ENCODE results near the gene CPA2. TPM values are rescaled to one million over a fixed set of nuclear protein-coding genes. Genes with fewer than 3 reads are reported as not detected.

The CPA2 gene
- total and polyA plus RNA-seq, 7 donors: 0.92 to 3.0 (median 1.6) TPM; not detected in 4

GRCh38 chr7:130296221-130296951, 29.7 kb downstream of the CPA2 start:
- Histone ChIP-seq H3K36me3 (no peaks in the 10 kb centered on the region), H3K9me3 (no peaks in the 10 kb centered on the region), H3K27ac (no peak overlapping the region), H3K4me3 (no peak overlapping the region), H3K4me1 (no peaks in the 10 kb centered on the region), H3K27me3 (no peaks in the 10 kb centered on the region)
- intact Hi-C loops (cut with DNase I): no loop called here
- no peak for DNase-seq
- TF ChIP-seq EP300 (IDR thresholded peaks at IDR 0.05) (no peak), CTCF (IDR thresholded peaks at IDR 0.05) (no peak), POLR2AphosphoS5 (IDR thresholded peaks at IDR 0.05) (no peak), POLR2A (IDR thresholded peaks at IDR 0.05) (no peak)
- 95% methylated on average over 13 of the region's 13 CpGs for WGBS, 2 donors

DNA sequence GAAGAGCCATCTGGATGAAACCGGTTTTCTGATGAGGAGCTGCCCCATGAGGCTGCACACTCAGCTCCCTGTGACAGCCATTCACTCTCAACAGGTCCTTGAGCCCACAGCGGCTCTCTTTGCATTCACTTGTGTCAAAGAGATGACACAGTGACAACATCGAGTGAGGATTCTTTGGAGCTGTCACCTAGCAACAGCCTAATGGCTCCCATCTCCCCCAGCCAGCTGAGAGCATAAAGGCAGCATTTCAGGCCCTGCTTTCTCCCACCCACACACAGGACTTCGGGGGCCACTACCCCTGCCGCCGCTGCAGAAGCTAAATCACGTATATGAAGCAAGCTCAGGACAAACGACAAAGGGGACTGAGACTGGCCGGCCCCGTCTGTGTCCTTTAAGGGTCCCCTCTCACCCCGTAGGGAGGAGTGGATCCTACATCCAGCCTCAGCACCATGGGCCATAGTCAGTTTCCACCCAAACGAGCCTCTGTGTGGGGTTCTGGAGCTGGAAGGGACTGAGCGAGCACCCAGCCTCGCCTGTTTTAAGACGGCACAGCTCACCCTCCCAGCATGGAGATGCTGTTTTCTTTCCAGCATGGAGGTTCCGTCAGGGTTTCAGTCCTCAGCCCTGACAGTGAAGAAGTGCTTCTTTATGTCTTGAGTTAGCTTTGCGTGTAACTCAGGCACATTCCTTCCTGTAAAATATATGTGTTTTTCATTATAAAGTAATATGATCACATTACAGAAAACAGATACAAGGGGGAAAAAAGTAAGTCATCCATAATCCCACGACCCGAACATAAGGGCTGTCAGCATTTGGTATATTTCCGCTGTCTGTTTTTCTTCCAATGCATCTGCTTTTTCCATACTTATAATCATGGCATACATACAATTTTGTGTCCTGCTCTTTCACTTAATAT, 31.2 kb downstream of the CPA2 start:
- TF ChIP-seq POLR2A (IDR thresholded peaks at IDR 0.05): no peak
- TF ChIP-seq POLR2AphosphoS5 (IDR thresholded peaks at IDR 0.05): no peak
- no peak for TF ChIP-seq EP300 (IDR thresholded peaks at IDR 0.05)
- no peak for TF ChIP-seq CTCF (IDR thresholded peaks at IDR 0.05)
- Histone ChIP-seq H3K27me3 (no peaks in the 10 kb centered on the region), H3K9me3 (no peaks in the 10 kb centered on the region), H3K4me3 (no peak overlapping the region), H3K36me3 (no peaks in the 10 kb centered on the region), H3K4me1 (no peaks in the 10 kb centered on the region), H3K27ac (no peak overlapping the region)
- no peak for DNase-seq
- intact Hi-C loops (cut with DNase I): no loop called here
- WGBS, 2 donors: 91 to 93% methylated on average over 20 of the region's 20 CpGs

DNA sequence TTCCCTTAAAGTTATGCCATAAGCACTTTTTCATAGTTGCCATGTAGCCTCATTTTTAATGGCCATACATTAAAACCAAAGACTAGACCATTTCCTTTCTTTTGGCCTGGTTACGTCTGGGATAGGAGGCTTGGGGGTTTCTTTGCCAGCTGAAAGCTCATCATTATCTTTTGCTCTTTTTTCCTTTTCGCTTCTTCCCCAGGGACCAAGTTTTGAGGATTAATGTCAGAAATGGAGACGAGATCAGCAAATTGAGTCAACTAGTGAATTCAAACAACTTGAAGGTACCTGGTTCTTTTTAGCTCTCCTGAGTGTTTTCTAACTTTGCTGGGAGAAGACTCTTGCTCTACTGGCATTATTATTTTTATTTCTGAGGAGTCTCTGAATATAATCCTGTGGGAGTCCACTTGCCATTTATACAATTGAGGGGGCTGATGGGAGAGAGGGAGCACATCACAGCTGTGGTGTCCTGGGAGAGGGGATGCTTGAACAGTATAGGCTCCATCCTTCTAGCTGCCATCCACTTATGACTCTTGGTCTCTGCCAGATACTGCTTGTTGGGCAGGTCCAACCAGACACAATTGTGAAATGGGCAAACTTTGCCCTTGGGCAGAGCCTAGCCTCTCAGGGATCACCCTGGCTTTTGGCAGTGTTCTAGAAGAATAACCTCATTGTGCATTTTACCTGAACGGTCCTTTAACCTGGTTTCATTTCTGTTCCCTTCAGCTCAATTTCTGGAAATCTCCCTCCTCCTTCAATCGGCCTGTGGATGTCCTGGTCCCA, 32.1 kb downstream of the CPA2 start:
- intact Hi-C loops (cut with DNase I): no loop called here
- no peak for TF ChIP-seq CTCF (IDR thresholded peaks at IDR 0.05)
- TF ChIP-seq EP300 (IDR thresholded peaks at IDR 0.05): no peak
- TF ChIP-seq POLR2A (IDR thresholded peaks at IDR 0.05): no peak
- TF ChIP-seq POLR2AphosphoS5 (IDR thresholded peaks at IDR 0.05): no peak
- no peak for DNase-seq
- 67 to 80% methylated on average over 5 of the region's 5 CpGs for WGBS, 2 donors
- Histone ChIP-seq H3K27ac (no peak overlapping the region), H3K4me3 (no peak overlapping the region), H3K9me3 (no peaks in the 10 kb centered on the region), H3K4me1 (no peaks in the 10 kb centered on the region), H3K27me3 (no peaks in the 10 kb centered on the region), H3K36me3 (no peaks in the 10 kb centered on the region)

DNA sequence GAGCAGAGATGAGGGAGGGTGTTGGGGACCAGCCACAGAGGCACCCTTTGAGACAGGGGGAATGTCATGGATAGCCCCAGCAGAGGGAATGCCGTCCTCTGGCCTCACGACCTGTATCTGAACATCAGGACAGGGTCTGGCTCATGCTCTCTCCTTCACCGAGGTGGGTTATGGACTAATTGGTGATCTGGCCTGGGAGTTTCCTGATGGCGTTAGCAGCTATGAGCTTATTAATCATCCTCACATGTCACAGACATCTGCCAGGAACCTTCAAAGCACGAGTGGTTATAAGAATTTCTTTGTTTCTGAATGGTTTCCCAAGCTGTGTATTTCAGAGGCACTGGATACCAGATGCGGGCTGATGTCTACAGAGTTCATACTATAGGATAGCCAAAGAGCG, 33.2 kb downstream of the CPA2 start:
- Histone ChIP-seq H3K27me3 (no peaks in the 10 kb centered on the region), H3K4me1 (no peaks in the 10 kb centered on the region), H3K36me3 (no peaks in the 10 kb centered on the region), H3K27ac (no peak overlapping the region), H3K4me3 (no peak overlapping the region), H3K9me3 (no peaks in the 10 kb centered on the region)
- intact Hi-C loops (cut with DNase I): no loop called here
- DNase-seq: no peak
- 90 to 94% methylated on average over 7 of the region's 7 CpGs for WGBS, 2 donors
- TF ChIP-seq EP300 (IDR thresholded peaks at IDR 0.05) (no peak), POLR2A (IDR thresholded peaks at IDR 0.05) (no peak), CTCF (IDR thresholded peaks at IDR 0.05) (no peak), POLR2AphosphoS5 (IDR thresholded peaks at IDR 0.05) (no peak)

Measured in sigmoid colon (tissue), 7 donors.